PC-9 (cell line): ENCODE measurements around the gene CD300LB. TPM values are rescaled to one million over a fixed set of nuclear protein-coding genes. Genes with fewer than 3 reads are reported as not detected.

Experiments
- BruUV-seq: library from RNA; stranded (reverse); fragments of 400-500 nt; replicated peaks from 2 replicates; lab custom pipeline; 2021; lab: Mats Ljungman, UMichigan
- CTCF ChIA-PET: fragments of 300-600 bp; sonication (Branson Sonifier 250); formaldehyde crosslinking; loops from one replicate; lab custom pipeline; 2022; ENCODE audit warnings: antibody characterized with exemption; lab: Charles Lee
- POLR2A ChIA-PET: fragments of 300-600 bp; sonication (Branson Sonifier 250); formaldehyde crosslinking; loops from one replicate; lab custom pipeline; 2022; ENCODE audit warnings: antibody characterized with exemption; ENCODE audit not compliant: unreplicated experiment; lab: Charles Lee
- DNase-seq, 2 experiments: peaks; one replicate each; pipeline versions ENCODE4 v3.0.0 to v3.0.0-alpha.2; 2015 to 2022; ENCODE audit warnings: mixed read lengths in 1 of 2
- H2AFZ ChIP-seq: fragments of 200-600 bp; sonication (generic); 2 replicates; pipeline ENCODE4 v1.8.1; 2017; ENCODE audit warnings: antibody characterized with exemption
- H3F3A ChIP-seq: fragments of 200-600 bp; sonication (generic); 2 replicates; pipeline ENCODE4 v1.8.1; 2017; ENCODE audit warnings: antibody characterized with exemption, mild to moderate bottlenecking, low read depth; ENCODE audit not compliant: insufficient read depth
- H3K27ac ChIP-seq: fragments of 200-600 bp; sonication (generic); 2 replicates; pipeline ENCODE4 v1.6.1; 2016; ENCODE audit warnings: mixed run types
- H3K27me3 ChIP-seq: fragments of 200-600 bp; sonication (generic); 2 replicates; pipeline ENCODE4 v1.6.1; 2016; ENCODE audit warnings: low read depth, mixed run types; ENCODE audit not compliant: insufficient read depth
- H3K36me3 ChIP-seq: fragments of 200-600 bp; sonication (generic); 2 replicates; pipeline ENCODE4 v1.6.1; 2016; ENCODE audit warnings: low read depth, mixed run types
- H3K4me1 ChIP-seq: fragments of 200-600 bp; sonication (generic); replicated peaks from 2 replicates; pipeline ENCODE4 v1.6.1; 2016; ENCODE audit warnings: mixed run types; ENCODE audit not compliant: insufficient read depth
- H3K4me2 ChIP-seq: fragments of 200-600 bp; sonication (generic); 2 replicates; pipeline ENCODE4 v1.6.1; 2017; ENCODE audit warnings: mixed run types
- H3K4me3 ChIP-seq: fragments of 200-600 bp; sonication (generic); 2 replicates; pipeline ENCODE4 v1.6.1; 2016; ENCODE audit warnings: mixed run types
- H3K79me2 ChIP-seq: fragments of 200-600 bp; sonication (generic); 2 replicates; pipeline ENCODE4 v1.6.1; 2017; ENCODE audit warnings: low read depth, mixed run types
- H3K9me2 ChIP-seq: fragments of 200-600 bp; sonication (generic); 2 replicates; pipeline ENCODE4 v1.8.1; 2017; ENCODE audit warnings: mild to moderate bottlenecking; ENCODE audit not compliant: insufficient read depth
- H3K9me3 ChIP-seq: fragments of 200-600 bp; sonication (generic); 2 replicates; pipeline ENCODE4 v1.8.1; 2016; ENCODE audit warnings: low read depth; ENCODE audit not compliant: insufficient read depth
- H4K20me1 ChIP-seq: fragments of 200-600 bp; sonication (generic); 2 replicates; pipeline ENCODE4 v1.8.1; 2017; ENCODE audit not compliant: insufficient read depth
- EZH2 ChIP-seq: fragments of 200-600 bp; sonication (generic); IDR thresholded peaks from 2 replicates; pipeline ENCODE4 v1.8.0; 2017; ENCODE audit warnings: antibody characterized with exemption, low read depth
- intact Hi-C: fragments of 100-400 bp; cut with micrococcal nuclease; formaldehyde crosslinking; loops from one replicate; pipeline ENCODE4 v1.10.0; 2022; ENCODE audit not compliant: unreplicated experiment
- total RNA-seq: library from RNA; stranded (reverse); gene quantifications from 2 replicates; pipeline ENCODE4 v1.2.3, GENCODE V29; 2021
- TF ChIP-seq, protein P1 (sequence below): fragments of 200-600 bp; sonication (generic); conservative IDR thresholded peaks from 2 replicates; pipeline ENCODE4 v1.6.1; 2017; ENCODE audit warnings: mixed run types, antibody characterized with exemption, mild to moderate bottlenecking, moderate library complexity

The CD300LB gene
- total RNA-seq, 1 experiment from 2014 or later: not detected

DNA sequence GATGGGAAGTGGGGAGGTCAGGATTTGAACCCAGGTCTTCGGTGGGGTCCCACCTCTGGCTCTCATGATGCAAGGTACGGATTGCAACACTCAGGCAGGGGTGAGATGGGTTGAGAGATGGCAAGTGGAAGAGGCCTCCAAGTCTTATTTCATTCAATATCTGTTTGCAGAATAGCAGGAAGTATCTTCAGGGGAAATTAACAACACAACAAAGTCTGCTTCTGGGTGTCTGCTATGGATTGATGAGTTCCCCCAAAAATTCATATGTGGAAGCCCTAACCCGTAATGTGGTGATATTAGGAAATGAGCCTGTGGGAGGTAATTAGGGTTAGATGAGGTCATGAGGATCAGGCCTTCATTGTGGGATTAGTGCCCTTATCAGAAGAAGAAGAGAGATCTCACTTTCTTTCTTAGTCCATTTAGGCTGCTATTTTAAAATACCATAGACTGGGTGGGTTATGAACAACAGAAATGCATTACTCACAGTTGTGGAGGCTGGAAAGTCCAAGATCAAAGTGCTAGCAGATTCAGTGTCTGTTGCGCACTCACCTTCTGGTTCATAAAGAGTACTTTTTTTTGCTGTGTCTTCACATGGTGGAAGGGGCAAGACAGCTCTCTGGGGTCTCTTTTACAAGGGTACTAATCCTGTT, 40.5 kb upstream of the CD300LB start:
- no peak overlapping the region for H3K27ac ChIP-seq
- no peaks in the 10 kb centered on the region for H4K20me1 ChIP-seq
- TF ChIP-seq, protein P1, sequence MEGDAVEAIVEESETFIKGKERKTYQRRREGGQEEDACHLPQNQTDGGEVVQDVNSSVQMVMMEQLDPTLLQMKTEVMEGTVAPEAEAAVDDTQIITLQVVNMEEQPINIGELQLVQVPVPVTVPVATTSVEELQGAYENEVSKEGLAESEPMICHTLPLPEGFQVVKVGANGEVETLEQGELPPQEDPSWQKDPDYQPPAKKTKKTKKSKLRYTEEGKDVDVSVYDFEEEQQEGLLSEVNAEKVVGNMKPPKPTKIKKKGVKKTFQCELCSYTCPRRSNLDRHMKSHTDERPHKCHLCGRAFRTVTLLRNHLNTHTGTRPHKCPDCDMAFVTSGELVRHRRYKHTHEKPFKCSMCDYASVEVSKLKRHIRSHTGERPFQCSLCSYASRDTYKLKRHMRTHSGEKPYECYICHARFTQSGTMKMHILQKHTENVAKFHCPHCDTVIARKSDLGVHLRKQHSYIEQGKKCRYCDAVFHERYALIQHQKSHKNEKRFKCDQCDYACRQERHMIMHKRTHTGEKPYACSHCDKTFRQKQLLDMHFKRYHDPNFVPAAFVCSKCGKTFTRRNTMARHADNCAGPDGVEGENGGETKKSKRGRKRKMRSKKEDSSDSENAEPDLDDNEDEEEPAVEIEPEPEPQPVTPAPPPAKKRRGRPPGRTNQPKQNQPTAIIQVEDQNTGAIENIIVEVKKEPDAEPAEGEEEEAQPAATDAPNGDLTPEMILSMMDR: no peak
- TF ChIP-seq EZH2: no peak
- H3K9me2 ChIP-seq: no peaks in the 10 kb centered on the region
- ChIA-PET CTCF (no interaction called here), POLR2A (no interaction called here)
- no peaks in the 10 kb centered on the region for H3K36me3 ChIP-seq
- no peak overlapping the region for H3K4me2 ChIP-seq
- no peak overlapping the region for H2AFZ ChIP-seq
- no peak overlapping the region for H3K4me3 ChIP-seq
- H3K4me1 ChIP-seq: no peaks in the 10 kb centered on the region
- DNase-seq: no peak
- H3K9me3 ChIP-seq: no peaks in the 10 kb centered on the region
- BruUV-seq: no TSS peak
- H3K79me2 ChIP-seq: no peaks in the 10 kb centered on the region
- peaks cover 79% of the 10 kb centered on the region for H3K27me3 ChIP-seq
- no peaks in the 10 kb centered on the region for H3F3A ChIP-seq
- intact Hi-C loops: no loop called here

DNA sequence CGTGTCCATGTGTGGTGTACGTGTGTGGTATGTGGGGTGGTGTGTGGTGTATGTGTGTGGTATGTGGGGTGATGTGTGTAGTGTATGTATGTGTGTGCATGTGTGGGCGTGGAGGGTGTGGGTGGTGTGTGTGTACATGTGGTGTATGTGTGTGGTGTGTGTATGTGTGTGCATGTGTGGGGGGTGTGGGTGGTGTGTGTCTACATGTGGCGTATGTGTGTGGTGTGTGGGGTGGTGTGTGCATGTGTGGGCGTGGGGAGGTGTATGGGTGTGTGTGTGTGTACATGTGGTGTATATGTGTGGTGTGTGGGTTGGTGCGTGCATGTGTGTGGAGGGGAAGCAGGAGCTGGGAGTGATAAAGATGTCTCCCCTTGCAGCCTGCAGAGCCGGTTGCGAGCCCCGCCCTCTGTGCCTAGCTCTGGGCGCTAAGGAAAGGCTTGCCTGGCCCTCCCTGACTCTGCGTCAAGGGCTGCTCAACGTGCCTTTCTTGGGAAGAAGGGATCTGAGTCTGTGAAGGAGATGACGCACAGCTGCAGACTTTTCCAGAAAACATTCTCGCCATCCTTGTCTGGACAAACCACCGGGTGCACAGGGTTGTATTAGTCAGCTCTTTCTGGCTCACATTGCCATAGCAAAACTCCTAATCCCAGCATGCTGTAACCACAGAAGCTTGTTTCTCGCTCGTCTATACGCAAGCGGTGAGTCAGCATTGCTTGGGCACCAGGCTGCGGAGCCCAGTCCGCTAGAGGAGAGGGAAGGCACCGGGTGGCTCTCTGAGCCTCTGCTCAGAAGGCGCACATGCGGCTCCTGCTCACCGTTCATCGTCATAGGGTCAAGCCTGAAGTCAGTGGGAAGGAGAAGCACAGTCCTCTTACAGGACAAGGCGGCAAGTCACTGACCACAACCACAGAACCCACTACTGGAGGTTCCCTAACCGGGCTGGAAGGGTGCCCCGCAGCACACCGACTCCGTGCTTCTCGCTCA, 38.0 kb upstream of the CD300LB start:
- Histone ChIP-seq H4K20me1 (no peaks in the 10 kb centered on the region), H3F3A (no peaks in the 10 kb centered on the region), H3K4me2 (no peak overlapping the region), H3K4me1 (no peaks in the 10 kb centered on the region), H3K27ac (no peak overlapping the region), H3K9me2 (no peaks in the 10 kb centered on the region), H3K27me3 (peaks cover 77% of the 10 kb centered on the region), H3K36me3 (no peaks in the 10 kb centered on the region), H3K79me2 (no peaks in the 10 kb centered on the region), H2AFZ (no peak overlapping the region; the same call in 1 of the 2 replicates), H3K9me3 (no peaks in the 10 kb centered on the region), H3K4me3 (no peak overlapping the region)
- BruUV-seq: no TSS peak
- CTCF ChIA-PET: no interaction called here
- POLR2A ChIA-PET: no interaction called here
- intact Hi-C loops: no loop called here
- no peak for TF ChIP-seq EZH2
- DNase-seq: peak; percentile 34 to 76

DNA sequence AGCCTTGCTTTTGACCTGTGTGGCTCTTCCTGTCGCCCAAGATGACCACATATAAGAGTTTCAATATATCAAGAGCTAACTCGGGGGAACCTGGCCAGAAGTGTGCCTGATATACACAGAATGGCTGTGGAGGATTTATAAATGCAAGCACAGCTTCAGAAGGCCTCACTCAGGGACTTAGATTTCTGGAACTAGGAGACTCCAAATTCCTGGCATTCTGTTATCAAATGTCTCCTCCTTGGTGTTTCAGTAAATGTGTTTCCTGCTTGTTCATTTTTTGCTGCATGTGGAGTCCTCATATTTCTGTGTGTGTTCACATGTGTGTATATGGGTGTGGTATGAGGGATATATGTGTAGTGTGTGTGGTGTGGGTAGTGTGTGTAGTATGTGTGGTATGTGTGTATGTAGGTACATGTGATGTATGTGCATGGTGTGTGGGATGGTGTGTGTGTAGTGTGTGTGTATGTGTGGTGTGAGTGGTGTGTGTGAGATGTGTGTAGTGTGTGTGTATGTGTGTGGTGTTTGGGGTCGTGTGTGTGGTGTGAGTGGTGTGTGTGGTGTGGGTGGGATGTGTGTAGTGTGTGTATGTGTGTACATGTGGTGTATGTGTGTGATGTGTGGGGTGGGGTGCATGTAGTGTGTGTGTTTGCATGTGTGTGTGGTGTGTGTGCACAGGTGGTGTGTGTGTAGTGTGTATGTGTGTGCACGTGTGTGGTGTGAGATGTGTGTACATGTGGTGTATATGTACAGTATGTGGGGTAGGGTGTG, 37.0 kb upstream of the CD300LB start:
- Histone ChIP-seq H3K9me2 (no peaks in the 10 kb centered on the region), H3K36me3 (no peaks in the 10 kb centered on the region), H3K4me2 (no peak overlapping the region), H3K4me3 (no peak overlapping the region), H3K4me1 (no peaks in the 10 kb centered on the region), H2AFZ (no peak overlapping the region), H3K27me3 (peaks cover 80% of the 10 kb centered on the region), H3K79me2 (no peaks in the 10 kb centered on the region), H4K20me1 (no peaks in the 10 kb centered on the region), H3K9me3 (no peaks in the 10 kb centered on the region), H3K27ac (no peak overlapping the region), H3F3A (no peaks in the 10 kb centered on the region)
- intact Hi-C loops: no loop called here
- ChIA-PET CTCF (no interaction called here), POLR2A (no interaction called here)
- DNase-seq: no peak
- TF ChIP-seq, protein P1: no peak
- TF ChIP-seq EZH2: no peak
- BruUV-seq: no TSS peak
